NT2/D1 (cell line): ENCODE data around the gene MUC5AC.

Experiments
- SUZ12 ChIP-seq: IDR thresholded peaks from 2 replicates; pipeline ENCODE4 v1.6.1; 2011; ENCODE audit not compliant: insufficient read length, insufficient read depth; ENCODE audit errors: extremely low read depth
- ZNF274 ChIP-seq: IDR thresholded peaks from 2 replicates; pipeline ENCODE4 v1.6.1; 2011; ENCODE audit warnings: mild to moderate bottlenecking, low read depth, low read length

GRCh38 chr11:1226226-1226985 is 68.7 kb downstream of the MUC5AC start:
- TF ChIP-seq ZNF274 (no peak), SUZ12 (no peak)
